KOPT-K1 (cell line): ENCODE measurements around the gene MBOAT1.

Experiments
- H3K27ac ChIP-seq: fragments of 200-600 bp; sonication (generic); 2 replicates; pipeline ENCODE4 v1.5.1; 2016; ENCODE audit warnings: antibody characterized with exemption, mild to moderate bottlenecking, low read depth, low read length; ENCODE audit not compliant: poor library complexity, severe bottlenecking
- H3K36me3 ChIP-seq: fragments of 200-600 bp; sonication (generic); 2 replicates; pipeline ENCODE4 v1.5.1; 2017; ENCODE audit warnings: antibody characterized with exemption, mild to moderate bottlenecking, low read length, moderate library complexity; ENCODE audit not compliant: insufficient read depth
- H3K9me3 ChIP-seq: fragments of 200-600 bp; sonication (generic); 2 replicates; pipeline ENCODE4 v1.5.1; 2017; ENCODE audit warnings: antibody characterized with exemption, low read length, mild to moderate bottlenecking; ENCODE audit not compliant: insufficient read depth, poor library complexity, severe bottlenecking

Gene MBOAT1

DNA sequence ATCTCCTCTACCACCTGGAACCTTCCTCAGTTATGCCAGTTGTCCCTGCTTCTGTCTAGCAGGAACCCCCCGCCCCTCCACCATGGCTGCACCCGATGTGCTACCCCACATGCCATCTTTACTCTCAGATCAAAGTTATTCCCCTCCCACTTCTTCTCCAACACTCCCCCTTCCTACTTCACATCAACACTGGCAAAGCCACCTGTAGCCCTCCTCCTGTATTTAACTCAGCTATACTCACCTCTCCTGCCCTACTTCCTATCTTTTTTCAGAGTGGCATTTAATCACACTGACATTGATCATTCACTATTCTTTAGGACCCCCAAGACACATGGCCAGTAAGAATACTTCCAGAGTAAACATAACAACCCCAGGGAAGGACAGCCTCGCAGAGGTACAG is 84.3 kb downstream of the MBOAT1 start:
- peaks cover 30% of the 10 kb centered on the region for H3K36me3 ChIP-seq
- no peaks in the 10 kb centered on the region for H3K9me3 ChIP-seq
- no peak overlapping the region for H3K27ac ChIP-seq

- H3K36me3 ChIP-seq: peaks cover 30% of the 10 kb centered on the region
- H3K9me3 ChIP-seq: no peaks in the 10 kb centered on the region
- H3K27ac ChIP-seq: no peak overlapping the region
Observed at GRCh38 chr6:20126789-20127653, 85.2 kb downstream of the MBOAT1 start.

- H3K9me3 ChIP-seq: no peaks in the 10 kb centered on the region
- H3K27ac ChIP-seq: no peak overlapping the region
- peaks cover 30% of the 10 kb centered on the region for H3K36me3 ChIP-seq
Observed at GRCh38 chr6:20126102-20126752, 86.0 kb downstream of the MBOAT1 start.

DNA sequence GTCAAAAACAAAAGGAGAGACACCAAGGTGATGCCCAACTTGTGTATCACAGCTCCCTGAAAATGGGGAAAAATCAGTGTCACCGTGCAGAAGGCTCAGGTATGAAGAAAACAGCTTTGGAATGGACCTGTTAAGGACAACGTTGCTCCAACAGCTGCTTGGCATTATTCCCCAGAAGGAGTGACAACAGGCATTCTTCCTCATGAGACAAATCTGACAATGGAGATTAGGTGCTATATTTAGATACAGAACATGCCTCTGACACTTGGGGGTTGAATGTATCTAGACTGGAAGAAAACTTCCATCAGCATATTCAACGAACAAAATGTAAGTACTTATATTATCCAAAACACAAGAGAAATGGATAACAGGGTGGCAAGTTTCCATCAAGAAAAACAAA is 87.7 kb downstream of the MBOAT1 start:
- H3K27ac ChIP-seq: no peak overlapping the region
- H3K36me3 ChIP-seq: peaks cover 30% of the 10 kb centered on the region
- no peaks in the 10 kb centered on the region for H3K9me3 ChIP-seq

DNA sequence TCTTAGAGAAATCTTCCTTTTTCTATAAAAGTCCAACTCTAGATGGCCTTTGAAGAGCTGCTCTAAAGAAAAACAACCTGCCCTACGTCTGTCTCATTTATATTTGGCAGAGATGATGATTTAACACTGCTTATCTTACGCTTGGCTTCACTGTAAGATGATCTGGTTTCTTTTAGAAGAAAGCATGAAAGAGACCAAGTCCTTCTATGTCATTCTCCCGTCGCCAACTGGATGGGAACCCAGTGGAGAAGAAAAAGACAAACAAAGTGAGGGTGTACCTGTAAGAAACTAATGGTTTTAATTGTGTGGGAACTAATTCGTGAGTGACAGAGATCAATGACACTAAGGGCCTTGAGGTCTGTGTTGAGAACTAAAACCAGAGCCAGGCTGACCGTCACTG is 92.8 kb downstream of the MBOAT1 start:
- Histone ChIP-seq H3K27ac (no peak overlapping the region), H3K9me3 (no peaks in the 10 kb centered on the region), H3K36me3 (peaks cover 37% of the 10 kb centered on the region)

DNA sequence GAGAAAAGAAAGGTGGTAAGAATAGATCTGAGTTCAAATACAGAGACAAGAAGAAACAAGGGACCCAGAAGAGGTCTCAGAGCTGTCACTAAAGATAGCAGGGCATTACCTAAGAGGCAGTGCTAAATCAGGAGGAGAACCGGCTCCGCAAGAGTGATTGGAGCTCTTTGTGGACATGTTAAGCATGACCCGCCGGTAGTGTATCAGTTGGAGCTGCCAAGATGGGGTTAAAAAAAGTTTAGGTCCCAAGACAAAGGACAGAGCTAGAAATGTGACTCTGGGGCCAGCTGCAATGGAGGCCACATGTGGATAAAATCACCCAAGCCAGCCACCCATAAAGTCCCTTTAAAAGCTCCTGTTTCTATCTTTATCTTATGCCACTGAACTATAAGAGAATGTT is 93.4 kb downstream of the MBOAT1 start:
- no peak overlapping the region for H3K27ac ChIP-seq

GRCh38 chr6:20117474-20117873 is 94.8 kb downstream of the MBOAT1 start:
- Histone ChIP-seq H3K36me3 (peaks cover 48% of the 10 kb centered on the region), H3K9me3 (no peaks in the 10 kb centered on the region), H3K27ac (no peak overlapping the region)

More for the DNA sequence above, 93.4 kb downstream of the MBOAT1 start:
- Histone ChIP-seq H3K9me3 (no peaks in the 10 kb centered on the region), H3K36me3 (peaks cover 36% of the 10 kb centered on the region)

- H3K27ac ChIP-seq: no peak overlapping the region
Observed at GRCh38 chr6:20116792-20117191, 95.5 kb downstream of the MBOAT1 start.

GRCh38 chr6:20115246-20115980 is 96.9 kb downstream of the MBOAT1 start:
- Histone ChIP-seq H3K36me3 (peaks cover 62% of the 10 kb centered on the region), H3K27ac (no peak overlapping the region), H3K9me3 (no peaks in the 10 kb centered on the region)

More at GRCh38 chr6:20116792-20117191, 95.5 kb downstream of the MBOAT1 start:
- Histone ChIP-seq H3K36me3 (peaks cover 53% of the 10 kb centered on the region), H3K9me3 (no peaks in the 10 kb centered on the region)

- Histone ChIP-seq H3K27ac (no peak overlapping the region), H3K36me3 (peaks cover 70% of the 10 kb centered on the region), H3K9me3 (no peaks in the 10 kb centered on the region)
Observed at GRCh38 chr6:20113649-20114224, 98.5 kb downstream of the MBOAT1 start.

DNA sequence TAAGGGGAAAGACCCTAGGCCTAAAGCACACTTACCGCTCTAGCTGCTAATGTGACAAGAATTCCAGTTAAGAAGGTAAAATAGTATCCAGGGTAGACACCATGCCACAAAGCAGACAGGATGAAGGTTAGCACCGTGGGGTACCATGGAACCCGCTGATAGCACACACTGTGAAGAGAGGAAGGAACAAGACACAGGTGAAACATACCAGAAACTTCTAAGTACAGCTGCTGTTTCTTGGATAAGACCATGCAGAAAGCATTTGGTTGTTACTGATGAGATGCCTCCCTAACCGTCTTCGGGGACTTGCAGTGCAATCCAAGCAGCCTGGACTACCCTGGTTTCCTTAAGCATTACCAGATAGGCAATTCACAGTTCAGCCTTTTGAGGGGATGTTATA is 99.4 kb downstream of the MBOAT1 start:
- peaks cover 70% of the 10 kb centered on the region for H3K36me3 ChIP-seq
- H3K27ac ChIP-seq: no peak overlapping the region
- H3K9me3 ChIP-seq: no peaks in the 10 kb centered on the region

DNA sequence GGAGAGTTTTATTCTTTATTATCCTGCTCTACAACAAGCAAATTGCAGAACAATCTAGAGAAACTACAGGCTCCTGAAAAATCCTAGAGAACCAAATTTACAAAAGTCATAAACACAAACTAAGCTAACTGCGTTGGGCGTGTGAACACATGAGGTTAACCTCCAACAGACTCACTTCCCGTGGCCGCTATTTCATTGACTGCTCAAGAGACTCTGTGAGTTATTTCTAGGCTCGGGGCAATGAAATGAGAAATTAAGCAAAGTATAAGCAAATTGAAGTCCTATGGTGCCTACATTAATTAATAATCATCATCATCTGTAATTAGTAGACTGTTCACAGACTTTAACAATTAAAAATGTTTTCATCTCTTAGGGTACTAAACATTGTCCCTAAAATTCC is 100.0 kb downstream of the MBOAT1 start:
- Histone ChIP-seq H3K9me3 (no peaks in the 10 kb centered on the region), H3K27ac (no peak overlapping the region), H3K36me3 (peaks cover 72% of the 10 kb centered on the region)

DNA sequence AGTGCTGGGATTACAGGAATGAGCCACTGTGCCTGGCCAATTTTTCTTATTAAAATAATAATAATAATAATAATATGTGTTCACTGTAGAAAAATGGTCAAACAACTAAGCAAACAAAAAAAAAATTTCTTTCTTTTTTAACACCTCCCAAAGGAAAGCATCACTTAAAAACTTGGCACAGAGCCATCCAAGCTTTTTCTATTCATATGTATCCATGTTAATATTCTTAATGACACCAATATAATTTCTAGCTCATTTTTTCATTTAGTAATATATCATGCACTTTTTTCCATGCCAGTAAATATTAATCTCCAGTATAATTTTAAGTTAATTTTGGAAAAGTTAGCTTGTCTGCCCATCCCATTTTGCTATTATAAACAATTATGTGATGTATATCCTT is 101.8 kb downstream of the MBOAT1 start:
- peaks cover 68% of the 10 kb centered on the region for H3K36me3 ChIP-seq

GRCh38 chr6:20109526-20109925 is 102.7 kb downstream of the MBOAT1 start:
- Histone ChIP-seq H3K36me3 (peaks cover 60% of the 10 kb centered on the region), H3K27ac (no peak overlapping the region), H3K9me3 (no peaks in the 10 kb centered on the region)

More for the DNA sequence above, 101.8 kb downstream of the MBOAT1 start:
- Histone ChIP-seq H3K9me3 (no peaks in the 10 kb centered on the region), H3K27ac (no peak overlapping the region)

DNA sequence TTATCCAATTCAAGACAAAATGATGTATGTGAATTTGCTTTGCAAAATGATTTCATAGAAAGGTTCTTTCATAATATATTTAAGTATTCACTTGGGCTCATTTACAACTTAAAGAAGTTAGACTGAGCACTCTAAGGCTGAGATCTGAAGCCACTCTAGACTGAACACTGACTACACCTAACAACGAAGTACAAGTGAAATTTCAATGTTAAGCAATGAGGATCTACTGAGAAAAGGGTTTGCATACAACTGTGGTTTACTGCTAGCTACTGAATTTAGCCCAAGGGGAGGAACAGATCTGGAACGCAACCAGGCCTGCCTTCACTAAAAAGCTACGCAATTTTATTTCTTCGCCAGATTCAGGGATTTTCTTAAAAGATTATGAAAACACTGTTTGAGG is 106.4 kb downstream of the MBOAT1 start:
- Histone ChIP-seq H3K9me3 (no peaks in the 10 kb centered on the region), H3K36me3 (peaks cover 42% of the 10 kb centered on the region), H3K27ac (no peak overlapping the region)
